K562 (cell line): ENCODE measurements around the gene BCO2. TPM values are rescaled to one million over a fixed set of nuclear protein-coding genes. Genes with fewer than 3 reads are reported as not detected.

Experiments used
- ATAC-seq: fragments of 200-7000 bp; cut with Tn5 transposase; 3 replicates; pipeline ENCODE4 v1.9.1; 2020; ENCODE audit warnings: moderate library complexity
- Bru-seq: library from RNA; stranded (reverse); fragments of 400-500 nt; gene quantifications from one replicate; lab custom pipeline; 2021; lab: Mats Ljungman, UMichigan
- BruChase-seq, 2 experiments: library from RNA; stranded (reverse); fragments of 400-500 nt; gene quantifications; one replicate each; lab custom pipeline; 2021; lab: Mats Ljungman, UMichigan
- BruUV-seq: library from RNA; stranded (reverse); fragments of 400-500 nt; replicated peaks from 2 replicates; lab custom pipeline; 2021; lab: Mats Ljungman, UMichigan
- CTCF ChIA-PET: fragments of 300-600 bp; formaldehyde crosslinking; extraction: SDS; loops from one replicate; lab custom pipeline; 2021; ENCODE audit warnings: low intra/inter-chr PET ratio; lab: Yijun Ruan, JAX
- POLR2A ChIA-PET: fragments of 300-600, 350-650 bp; sonication (Branson Sonifier 250); formaldehyde crosslinking; extraction: SDS; loops from one replicate; lab custom pipeline; 2021; ENCODE audit warnings: antibody characterized with exemption, inconsistent platforms; lab: Yijun Ruan, JAX
- DNase-seq, 4 experiments: peaks; one replicate each; pipeline versions ENCODE4 v3.0.0 to v3.0.0-alpha.2; 2011 to 2018; ENCODE audit warnings: low spot score in 3 of 4, mixed read lengths in 3 of 4; ENCODE audit errors: extremely low read depth in 1 of 4
- FAIRE-seq: peaks from 2 replicates; lab custom pipeline; 2011; peaks lifted over from hg19 to GRCh38; lab: Jason Lieb, UNC
- H2AFZ ChIP-seq: 2 replicates; pipeline ENCODE4 v1.6.0; 2011; ENCODE audit warnings: low read depth, low read length, control low read depth, inconsistent platforms
- H3K27ac ChIP-seq: fragments of 200-600 bp; 3 replicates; pipeline ENCODE4 v1.8.0; 2011; ENCODE audit warnings: low read depth, mild to moderate bottlenecking, control low read depth, inconsistent platforms, low read length, moderate library complexity, mixed read lengths; ENCODE audit errors: extremely low read depth
- H3K27me3 ChIP-seq, 2 experiments: fragments of 300-600 bp in 1 of 2; 2 replicates in 1 of 2; 3 replicates in 1 of 2; pipeline versions ENCODE4 v1.6.0 to v1.8.0; 2011; ENCODE audit warnings: inconsistent platforms in 2 of 2, low read length in 2 of 2, mild to moderate bottlenecking in 1 of 2, mixed read lengths in 1 of 2, moderate library complexity in 1 of 2; ENCODE audit not compliant: control insufficient read depth in 2 of 2, insufficient read depth in 2 of 2
- H3K36me3 ChIP-seq: fragments of 300-600 bp; 3 replicates; pipeline ENCODE4 v1.8.0; 2011; ENCODE audit warnings: mild to moderate bottlenecking, low read length, inconsistent platforms; ENCODE audit not compliant: control insufficient read depth, insufficient read depth
- H3K4me1 ChIP-seq, 2 experiments: fragments of 200-600 bp in 1 of 2; replicated peaks in 1 of 2; 2 replicates in 1 of 2; 3 replicates in 1 of 2; pipeline versions ENCODE4 v1.5.1 to v1.8.0; 2011; ENCODE audit warnings: inconsistent platforms in 2 of 2, low read length in 2 of 2, mild to moderate bottlenecking in 1 of 2, mixed read lengths in 1 of 2, moderate library complexity in 1 of 2; ENCODE audit not compliant: control insufficient read depth in 2 of 2, insufficient read depth in 2 of 2
- H3K4me2 ChIP-seq: 2 replicates; pipeline ENCODE4 v1.6.1; 2011; ENCODE audit warnings: low read length, control low read depth, inconsistent platforms, mixed read lengths; ENCODE audit not compliant: insufficient read depth
- H3K4me3 ChIP-seq: fragments of 200-600 bp; sonication (generic), shearing (Covaris generic); 2 replicates; pipeline ENCODE4 v1.5.1; 2016; ENCODE audit warnings: control low read depth, inconsistent platforms
- H3K79me2 ChIP-seq: fragments of 200-600 bp; 3 replicates; pipeline ENCODE4 v1.8.0; 2011; ENCODE audit warnings: low read length, inconsistent platforms; ENCODE audit not compliant: control insufficient read depth, insufficient read depth
- H3K9ac ChIP-seq, 2 experiments: 2 replicates each; pipeline versions ENCODE4 v1.6.0 to v1.6.1; 2011; ENCODE audit warnings: low read depth in 2 of 2, low read length in 2 of 2, control low read depth in 1 of 2, inconsistent platforms in 1 of 2, mild to moderate bottlenecking in 1 of 2, mixed read lengths in 1 of 2; ENCODE audit not compliant: insufficient read depth in 1 of 2
- H3K9me1 ChIP-seq: one replicate; pipeline ENCODE4 v1.6.0; 2011; ENCODE audit warnings: inconsistent platforms, mild to moderate bottlenecking, low read length, moderate library complexity; ENCODE audit not compliant: control insufficient read depth, insufficient read depth
- H3K9me3 ChIP-seq: replicated peaks from 2 replicates; pipeline ENCODE4 v1.5.1; 2011; ENCODE audit warnings: low read depth, low read length, inconsistent platforms; ENCODE audit not compliant: control insufficient read depth, insufficient read depth
- H4K20me1 ChIP-seq: replicated peaks from 2 replicates; pipeline ENCODE4 v1.6.1; 2011; ENCODE audit warnings: low read length, inconsistent platforms, mixed read lengths; ENCODE audit not compliant: control insufficient read depth, insufficient read depth
- LCOR ChIP-seq: sonication (generic); formaldehyde crosslinking; IDR thresholded peaks from 2 replicates; pipeline ENCODE4 v1.8.0; 2022; ENCODE audit warnings: mild to moderate bottlenecking, missing genetic modification reagents
- REST ChIP-seq, 2 experiments: fragments of 450-650 bp; formaldehyde crosslinking in 1 of 2; IDR thresholded peaks; 2 replicates each; pipeline versions ENCODE4 v1.4.0 to v1.6.1; 2014 to 2020; ENCODE audit warnings: mild to moderate bottlenecking in 2 of 2, borderline replicate concordance in 1 of 2, low read depth in 1 of 2
- RFX1 ChIP-seq: fragments of 450-650 bp; IDR thresholded peaks from 2 replicates; pipeline ENCODE4 v1.6.1; 2016; ENCODE audit warnings: mild to moderate bottlenecking, moderate library complexity
- SIRT6 ChIP-seq: IDR thresholded peaks from one replicate; pipeline ENCODE4 v1.6.1; 2012; ENCODE audit warnings: low read depth, mild to moderate bottlenecking, control low read depth, inconsistent platforms, low read length, moderate library complexity
- WGBS: fragments of 100-300 bp; shearing (Covaris generic); methylation state at CpG from one replicate; pipeline ENCODE4 v1.1.6; 2016; ENCODE audit warnings: low coverage, mixed read lengths; ENCODE audit not compliant: insufficient coverage; ENCODE audit errors: missing lambda C conversion rate; 5-methylcytosine and 5-hydroxymethylcytosine counted together
- in situ Hi-C: fragments of 300-500 bp; cut with MboI; formaldehyde crosslinking; loops from 4 replicates; pipeline ENCODE4 v1.15.0; 2018; ENCODE audit warnings: inconsistent platforms, mixed read lengths
- intact Hi-C: fragments of 100-400 bp; cut with micrococcal nuclease; formaldehyde crosslinking; loops from 2 replicates; pipeline ENCODE4 v1.14.2; 2022
- long read RNA-seq, 3 experiments: library from polyadenylated mRNA in 2 of 3; library from RNA in 1 of 3; unstranded in 2 of 3; stranded (forward) in 1 of 3; transcript quantifications; one replicate each; pipeline ENCODE4 v2.0.0, GENCODE V29; 2019 to 2022
- polyA minus RNA-seq, 3 experiments: library from RNA; depleted of rRNA, polyadenylated mRNA; stranded (reverse); fragments of >200 nt; gene quantifications; 2 replicates each; pipeline ENCODE4 v1.2.3, GENCODE V29; 2011
- polyA plus RNA-seq, 8 experiments: library from polyadenylated mRNA; depleted of rRNA in 4 of 8; stranded (reverse) in 5 of 8; unstranded in 3 of 8; fragments of >200 nt; fragmentation: Nextera tagmentation in 2 of 8; fragmentation: Illumina TruSeq in 1 of 8; extraction: Ambion mirVana in 2 of 8; extraction: Trizol in 1 of 8; gene quantifications; 2 replicates each; pipeline versions ENCODE4 v1.2.1 to v1.2.3, GENCODE V29; 2011 to 2014; ENCODE audit warnings: inconsistent platforms in 1 of 8, missing spikeins in 1 of 8
- total RNA-seq, 7 experiments: library from RNA; depleted of rRNA in 6 of 7; stranded (reverse); fragments of >200 nt in 6 of 7; fragmentation: Illumina TruSeq in 2 of 7; extraction: Trizol in 2 of 7; gene quantifications; 2 replicates each; pipeline versions ENCODE4 v1.2.1 to v1.2.3, GENCODE V29; 2011 to 2021; ENCODE audit warnings: low replicate concordance in 1 of 7

BCO2 gene, protein sequence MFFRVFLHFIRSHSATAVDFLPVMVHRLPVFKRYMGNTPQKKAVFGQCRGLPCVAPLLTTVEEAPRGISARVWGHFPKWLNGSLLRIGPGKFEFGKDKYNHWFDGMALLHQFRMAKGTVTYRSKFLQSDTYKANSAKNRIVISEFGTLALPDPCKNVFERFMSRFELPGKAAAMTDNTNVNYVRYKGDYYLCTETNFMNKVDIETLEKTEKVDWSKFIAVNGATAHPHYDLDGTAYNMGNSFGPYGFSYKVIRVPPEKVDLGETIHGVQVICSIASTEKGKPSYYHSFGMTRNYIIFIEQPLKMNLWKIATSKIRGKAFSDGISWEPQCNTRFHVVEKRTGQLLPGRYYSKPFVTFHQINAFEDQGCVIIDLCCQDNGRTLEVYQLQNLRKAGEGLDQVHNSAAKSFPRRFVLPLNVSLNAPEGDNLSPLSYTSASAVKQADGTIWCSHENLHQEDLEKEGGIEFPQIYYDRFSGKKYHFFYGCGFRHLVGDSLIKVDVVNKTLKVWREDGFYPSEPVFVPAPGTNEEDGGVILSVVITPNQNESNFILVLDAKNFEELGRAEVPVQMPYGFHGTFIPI
- total RNA-seq (2011; cell fraction: chromatin; rRNA removed; ENCODE audit: low replicate concordance), result 0.83 and 5.0 TPM in 2 replicates
- 0.17 and 1.4 TPM in 2 replicates for total RNA-seq (2011; cell fraction: nucleolus; rRNA removed)
- 1.4 and 3.3 TPM in 2 replicates for total RNA-seq (2011; cell fraction: nucleoplasm; rRNA removed)
- total RNA-seq (2014; rRNA removed) (0.69 TPM in 1 of 2 replicates, not detected in the other), total RNA-seq (2014; rRNA removed; fragmentation: Illumina TruSeq; extraction: Trizol) (0.54 and 1.0 TPM in 2 replicates), total RNA-seq (2015; rRNA removed; fragmentation: Illumina TruSeq; extraction: Trizol) (0.91 and 1.4 TPM in 2 replicates), total RNA-seq (2021) (0.42 and 0.60 TPM in 2 replicates), polyA plus RNA-seq (2011; rRNA removed) (0.52 and 0.58 TPM in 2 replicates), polyA plus RNA-seq (2014; fragmentation: Illumina TruSeq; extraction: Trizol) (0.31 and 0.61 TPM in 2 replicates), polyA plus RNA-seq (2014; fragmentation: Nextera tagmentation; extraction: Ambion mirVana) (under 1 TPM; 0.21 to 0.24 TPM), polyA plus RNA-seq (2014; rRNA removed) (0.64 and 0.90 TPM in 2 replicates), polyA minus RNA-seq (2011; rRNA and poly(A)+ RNA removed) (0.35 and 2.0 TPM in 2 replicates), Bru-seq, nascent RNA (percentile 32 among the genes with signal in this experiment), BruChase-seq, experiment 1, labeled RNA remaining after a 2-hour chase (percentile 40 among the genes with signal in this experiment), BruChase-seq, experiment 2, labeled RNA remaining after a 6-hour chase (percentile 47 among the genes with signal in this experiment)
- 0.09 and 0.15 TPM in 2 replicates for polyA plus RNA-seq (2011; cell fraction: cytosol; rRNA removed)
- 0.82 and 2.4 TPM in 2 replicates for polyA plus RNA-seq (2011; cell fraction: nucleus; rRNA removed)
- polyA plus RNA-seq (2012), result 0.18 and 1.1 TPM in 2 replicates
- polyA minus RNA-seq (2011; cell fraction: cytosol; rRNA and poly(A)+ RNA removed), result not detected in 2 replicates
- polyA minus RNA-seq (2011; cell fraction: nucleus; rRNA and poly(A)+ RNA removed), result 0.40 and 1.3 TPM in 2 replicates
- long read RNA-seq, experiment 1, result 0 reads
- long read RNA-seq, experiment 2, partial matches to known transcripts, result 0 of 1 reads
- long read RNA-seq, experiment 2, other reads (novel, unspliced or antisense), result 1 of 1 reads
- long read RNA-seq, experiment 3, result 0 reads

GRCh38 chr11:112174789-112175598 is at the start of gene BCO2:
Gene BCO2 (plus strand): TSS chr11:112175512. CDS start chr11:112175602, 90 bp downstream.
- Histone ChIP-seq H4K20me1 (peaks cover 3% of the 10 kb centered on the region; the same call in 1 of the 2 replicates), H3K4me1 (peaks cover 0 to 8% of the 10 kb centered on the region in 2 experiments; a peak in 2 of 5 replicates), H3K9ac (peak within 1 kb of the TSS in 1 of 2 experiments; percentile 45; a peak in 1 of 4 replicates), H3K27me3 (peaks cover 0 to 8% of the 10 kb centered on the region in 2 experiments; a peak in 2 of 5 replicates), H3K27ac (no peak within 1 kb of the TSS), H3K4me2 (peak within 1 kb of the TSS; percentile 68), H3K36me3 (no peaks in the 10 kb centered on the region), H3K79me2 (no peaks in the 10 kb centered on the region), H3K9me3 (no peaks in the 10 kb centered on the region), H3K4me3 (no peak within 1 kb of the TSS), H2AFZ (peak within 1 kb of the TSS; percentile 77), H3K9me1 (no peaks in the 10 kb centered on the region)
- POLR2A ChIA-PET, result interaction anchor here (0.7 to 1.3 kb wide), 2 partner anchors 11 to 23 kb away, joined by 3 read pairs; partner anchors contain the start of gene IL18
- no TSS peak for BruUV-seq
- ATAC-seq, result peak; percentile 96
- peak; percentile 57 to 82 (median 70) for DNase-seq
- in situ Hi-C loops, result no loop called here
- WGBS, result 0% methylated on average over 11 of the region's 11 CpGs
- intact Hi-C loops, result loop anchor here (1.0 to 2.0 kb wide), 2 partner anchors 62 to 296 kb away; partner anchors contain the start of genes CFAP68 and FDXACB1
- FAIRE-seq, result peak; percentile 82
- CTCF ChIA-PET, result interaction anchor here (0.6 to 1.3 kb wide), 3 partner anchors 12 to 276 kb away, joined by 3 to 4 read pairs (median 3); no protein-coding TSS in a partner anchor
- TF ChIP-seq LCOR (CRISPR knock-in tag) (0 out of 2 replicates have a peak, but pooled peaks have one; percentile 42), REST (IDR thresholded peaks at IDR 0.05; ENCODE audit: borderline replicate concordance) (peak; percentile 55; the same call in 1 of the 2 replicates), REST (CRISPR knock-in tag; IDR thresholded peaks at IDR 0.05; ENCODE audit: low read depth) (no peak), RFX1 (peak; percentile 95), SIRT6 (no peak)
